Measurements from ENCODE around the gene CSMD2.

DNA sequence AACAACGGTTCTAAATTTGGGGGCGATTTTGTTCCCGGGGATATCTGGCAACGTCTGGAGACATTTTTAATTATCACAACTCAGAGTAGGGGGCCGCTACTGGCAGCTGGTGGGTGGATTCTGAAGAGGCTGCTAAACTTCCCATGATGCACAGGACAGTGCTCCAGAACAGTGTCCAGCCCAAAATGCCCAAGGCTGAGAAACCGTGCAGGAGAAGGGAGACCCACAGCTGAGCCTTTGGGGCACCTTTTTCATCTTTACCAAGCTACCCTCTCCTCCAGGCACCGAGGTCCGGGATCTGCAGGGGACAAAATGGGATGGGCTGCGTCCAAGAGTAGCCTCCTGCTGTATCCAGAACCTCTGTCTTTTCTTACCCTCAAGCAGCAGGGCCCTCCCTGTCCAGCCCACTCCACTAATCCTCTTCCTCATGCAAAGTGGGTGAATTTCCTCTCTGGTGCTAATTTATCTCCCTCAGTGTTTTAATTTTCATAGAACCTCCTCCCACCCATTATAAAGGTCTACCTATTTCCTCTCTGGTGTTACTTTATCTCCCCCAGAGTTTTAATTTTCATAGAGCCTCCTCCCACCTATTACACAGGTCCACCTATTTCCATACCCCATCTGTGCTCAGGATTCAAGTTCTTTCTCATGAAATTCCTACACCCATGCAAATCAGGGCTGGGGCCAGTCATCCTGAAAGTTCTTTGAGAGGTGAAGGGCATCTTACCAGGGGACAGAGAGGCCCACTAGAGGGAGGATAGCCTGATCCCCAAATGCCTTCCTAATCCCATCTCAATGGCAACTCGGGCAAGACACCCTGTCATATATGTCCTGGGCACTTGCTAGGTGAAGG is 42.7 kb downstream of the CSMD2 start:
- TF ChIP-seq, protein P1, sequence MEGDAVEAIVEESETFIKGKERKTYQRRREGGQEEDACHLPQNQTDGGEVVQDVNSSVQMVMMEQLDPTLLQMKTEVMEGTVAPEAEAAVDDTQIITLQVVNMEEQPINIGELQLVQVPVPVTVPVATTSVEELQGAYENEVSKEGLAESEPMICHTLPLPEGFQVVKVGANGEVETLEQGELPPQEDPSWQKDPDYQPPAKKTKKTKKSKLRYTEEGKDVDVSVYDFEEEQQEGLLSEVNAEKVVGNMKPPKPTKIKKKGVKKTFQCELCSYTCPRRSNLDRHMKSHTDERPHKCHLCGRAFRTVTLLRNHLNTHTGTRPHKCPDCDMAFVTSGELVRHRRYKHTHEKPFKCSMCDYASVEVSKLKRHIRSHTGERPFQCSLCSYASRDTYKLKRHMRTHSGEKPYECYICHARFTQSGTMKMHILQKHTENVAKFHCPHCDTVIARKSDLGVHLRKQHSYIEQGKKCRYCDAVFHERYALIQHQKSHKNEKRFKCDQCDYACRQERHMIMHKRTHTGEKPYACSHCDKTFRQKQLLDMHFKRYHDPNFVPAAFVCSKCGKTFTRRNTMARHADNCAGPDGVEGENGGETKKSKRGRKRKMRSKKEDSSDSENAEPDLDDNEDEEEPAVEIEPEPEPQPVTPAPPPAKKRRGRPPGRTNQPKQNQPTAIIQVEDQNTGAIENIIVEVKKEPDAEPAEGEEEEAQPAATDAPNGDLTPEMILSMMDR (IDR thresholded peaks at IDR 0.05), result no peak
- TF ChIP-seq POLR2A (IDR thresholded peaks at IDR 0.05), result no peak
